GM23248 (cell line): ENCODE results near the gene MAT2B.

ENCODE experiments used
- EZH2 ChIP-seq: fragments of 200-600 bp; sonication (generic); IDR thresholded peaks from 2 replicates; pipeline ENCODE4 v1.6.1; 2018; ENCODE audit warnings: antibody characterized with exemption, mild to moderate bottlenecking; ENCODE audit not compliant: insufficient read depth, poor library complexity, severe bottlenecking
- EZH2phosphoT487 ChIP-seq: fragments of 200-600 bp; sonication (generic); IDR thresholded peaks from 2 replicates; pipeline ENCODE4 v1.6.1; 2018; ENCODE audit warnings: antibody characterized with exemption, moderate library complexity, mild to moderate bottlenecking, low read depth; ENCODE audit not compliant: insufficient read depth

- TF ChIP-seq EZH2, result no peak
- TF ChIP-seq EZH2phosphoT487, result no peak
Observed at GRCh38 chr5:163478982-163479271, 26.5 kb upstream of the MAT2B start.
